Testis (tissue), 3 donors: Measurements from ENCODE around the gene AAK1. TPM values are rescaled to one million over a fixed set of nuclear protein-coding genes. Genes with fewer than 3 reads are reported as not detected.

Source experiments
- DNase-seq: peaks from one replicate; pipeline ENCODE4 v3.0.0-alpha.2; 2019
- H3K27ac ChIP-seq, 2 donors: fragments of 200-600 bp; sonication (generic); one replicate each; pipeline ENCODE4 v1.5.1; 2019
- H3K27me3 ChIP-seq: fragments of 200-600 bp; sonication (generic); one replicate; pipeline ENCODE4 v1.5.1; 2019
- H3K36me3 ChIP-seq: fragments of 200-600 bp; sonication (generic); one replicate; pipeline ENCODE4 v1.5.1; 2017; ENCODE audit warnings: low read depth; ENCODE audit errors: missing control alignments
- H3K4me1 ChIP-seq: fragments of 200-600 bp; sonication (generic); one replicate; pipeline ENCODE4 v1.5.1; 2019
- H3K4me3 ChIP-seq, 2 donors: fragments of 200-600 bp; sonication (generic); one replicate each; pipeline ENCODE4 v1.5.1; 2017 to 2019
- H3K9me3 ChIP-seq: fragments of 200-600 bp; sonication (generic); one replicate; pipeline ENCODE4 v1.5.1; 2017
- CTCF ChIP-seq, 3 experiments: fragments of 450-650 bp in 2 of 3; fragments of 200-600 bp in 1 of 3; sonication (generic) in 1 of 3; IDR thresholded peaks; one replicate each; pipeline ENCODE4 v1.5.1; 2016 to 2019; ENCODE audit warnings: antibody characterized with exemption in 3 of 3, mild to moderate bottlenecking in 2 of 3, moderate library complexity in 1 of 3
- POLR2A ChIP-seq: fragments of 450-650 bp; IDR thresholded peaks from one replicate; pipeline ENCODE4 v1.6.1; 2017; ENCODE audit warnings: antibody characterized with exemption, mild to moderate bottlenecking, moderate library complexity
- WGBS, 2 donors: methylation state at CpG; one replicate each; pipeline ENCODE4 v1.1.5; 2018; 5-methylcytosine and 5-hydroxymethylcytosine counted together
- intact Hi-C: fragments of 100-400 bp; cut with DNase I; formaldehyde crosslinking; loops from one replicate; pipeline ENCODE4 v1.15.1; 2023; ENCODE audit warnings: low total_unique reads
- polyA plus RNA-seq: library from polyadenylated mRNA; stranded (reverse); fragments of 350-450 nt; fragmentation: Illumina TruSeq; extraction: RNeasy Lipid Tissue Mini Kit (QIAGEN cat#74804); gene quantifications from one replicate; pipeline ENCODE4 v1.2.3, GENCODE V29; 2014; ENCODE audit warnings: low read depth, low replicate concordance; ENCODE audit not compliant: insufficient read depth
- total RNA-seq, 2 donors: library from RNA; depleted of rRNA; stranded (reverse); fragments of >200 nt; gene quantifications; one replicate each; pipeline ENCODE4 v1.2.3, GENCODE V29; 2016

AAK1 gene
- total and polyA plus RNA-seq, 3 donors from 2014 or later, result 20.3 to 62.1 (median 47.9) TPM

GRCh38 chr2:69631402-69631801, 12.1 kb downstream of the AAK1 start:
- Histone ChIP-seq H3K4me1 (peaks cover 6% of the 10 kb centered on the region), H3K27me3 (no peaks in the 10 kb centered on the region), H3K36me3 (no peaks in the 10 kb centered on the region), H3K9me3 (no peaks in the 10 kb centered on the region), H3K27ac (no peak overlapping the region), H3K4me3 (no peak overlapping the region)
- intact Hi-C loops, result no loop called here
- DNase-seq, result no peak
- TF ChIP-seq CTCF (IDR thresholded peaks at IDR 0.05) (no peak), POLR2A (no peak)

- no peaks in the 10 kb centered on the region for H3K36me3 ChIP-seq
- no peak for DNase-seq
- peaks cover 6% of the 10 kb centered on the region for H3K4me1 ChIP-seq
- H3K9me3 ChIP-seq, result no peaks in the 10 kb centered on the region
- intact Hi-C loops, result no loop called here
- no peak overlapping the region for H3K27ac ChIP-seq
- H3K27me3 ChIP-seq, result no peaks in the 10 kb centered on the region
- WGBS, 2 donors, result 83 to 94% methylated on average over 6 of the region's 6 CpGs
- no peak overlapping the region for H3K4me3 ChIP-seq
- TF ChIP-seq POLR2A (no peak), CTCF (IDR thresholded peaks at IDR 0.05) (no peak)
These were observed 13.5 kb downstream of the AAK1 start for GRCh38 chr2:69629921-69630608.

- H3K4me3 ChIP-seq, result no peak overlapping the region
- WGBS, 2 donors, result 67 to 70% methylated on average over 4 of the region's 4 CpGs
- intact Hi-C loops, result no loop called here
- no peaks in the 10 kb centered on the region for H3K36me3 ChIP-seq
- no peaks in the 10 kb centered on the region for H3K9me3 ChIP-seq
- H3K4me1 ChIP-seq, result peaks cover 6% of the 10 kb centered on the region
- TF ChIP-seq POLR2A (no peak), CTCF (IDR thresholded peaks at IDR 0.05) (no peak)
- H3K27me3 ChIP-seq, result no peaks in the 10 kb centered on the region
- H3K27ac ChIP-seq, result no peak overlapping the region
- DNase-seq, result no peak
These were observed 15.1 kb downstream of the AAK1 start for GRCh38 chr2:69628325-69629021.

- peaks cover 6% of the 10 kb centered on the region for H3K4me1 ChIP-seq
These were observed 18.3 kb downstream of the AAK1 start for GRCh38 chr2:69625078-69625795.

More at GRCh38 chr2:69625078-69625795, 18.3 kb downstream of the AAK1 start:
- Histone ChIP-seq H3K9me3 (no peaks in the 10 kb centered on the region), H3K36me3 (no peaks in the 10 kb centered on the region), H3K27ac (no peak overlapping the region), H3K4me3 (no peak overlapping the region), H3K27me3 (no peaks in the 10 kb centered on the region)
- intact Hi-C loops, result no loop called here
- DNase-seq, result no peak
- WGBS, 2 donors, result 83 to 85% methylated on average over 7 of the region's 7 CpGs
- TF ChIP-seq CTCF (IDR thresholded peaks at IDR 0.05) (no peak), POLR2A (no peak)
